ENCODE data around the gene COL1A2. TPM values are rescaled to one million over a fixed set of nuclear protein-coding genes. Genes with fewer than 3 reads are reported as not detected.

Gene COL1A2
- total RNA-seq, 1 donor from 2014 or later, result 110 TPM

DNA sequence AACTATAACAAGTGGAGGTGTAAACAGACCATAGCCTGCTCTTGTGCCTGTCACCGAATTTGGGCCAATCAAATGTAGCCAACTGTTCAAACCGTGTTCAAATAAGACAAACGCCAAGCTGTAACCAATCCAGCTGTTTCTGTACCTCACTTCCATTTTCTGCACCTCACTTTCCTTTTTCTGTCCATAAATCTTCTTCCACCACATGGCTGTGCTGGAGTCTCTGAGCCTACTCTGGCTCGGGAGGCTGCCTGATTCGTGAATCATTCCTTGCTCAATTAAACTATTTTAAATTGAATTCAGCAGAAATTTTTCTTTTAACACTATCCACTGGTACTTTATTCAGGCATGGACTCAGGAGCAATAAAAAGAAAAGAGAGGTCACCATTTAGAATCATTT lies 29.9 kb upstream of the COL1A2 start:
- Mint-ChIP-seq H3K4me1 (peaks cover 20% of the 10 kb centered on the region), H3K9me3 (peaks cover 14% of the 10 kb centered on the region), H3K36me3 (ENCODE audit: low read depth) (peaks cover 3% of the 10 kb centered on the region), H3K27ac (ENCODE audit: unreplicated experiment) (no peak overlapping the region), H3K4me3 (no peak overlapping the region), H3K27me3 (ENCODE audit: low read depth) (no peaks in the 10 kb centered on the region)
- TF ChIP-seq, protein P1, sequence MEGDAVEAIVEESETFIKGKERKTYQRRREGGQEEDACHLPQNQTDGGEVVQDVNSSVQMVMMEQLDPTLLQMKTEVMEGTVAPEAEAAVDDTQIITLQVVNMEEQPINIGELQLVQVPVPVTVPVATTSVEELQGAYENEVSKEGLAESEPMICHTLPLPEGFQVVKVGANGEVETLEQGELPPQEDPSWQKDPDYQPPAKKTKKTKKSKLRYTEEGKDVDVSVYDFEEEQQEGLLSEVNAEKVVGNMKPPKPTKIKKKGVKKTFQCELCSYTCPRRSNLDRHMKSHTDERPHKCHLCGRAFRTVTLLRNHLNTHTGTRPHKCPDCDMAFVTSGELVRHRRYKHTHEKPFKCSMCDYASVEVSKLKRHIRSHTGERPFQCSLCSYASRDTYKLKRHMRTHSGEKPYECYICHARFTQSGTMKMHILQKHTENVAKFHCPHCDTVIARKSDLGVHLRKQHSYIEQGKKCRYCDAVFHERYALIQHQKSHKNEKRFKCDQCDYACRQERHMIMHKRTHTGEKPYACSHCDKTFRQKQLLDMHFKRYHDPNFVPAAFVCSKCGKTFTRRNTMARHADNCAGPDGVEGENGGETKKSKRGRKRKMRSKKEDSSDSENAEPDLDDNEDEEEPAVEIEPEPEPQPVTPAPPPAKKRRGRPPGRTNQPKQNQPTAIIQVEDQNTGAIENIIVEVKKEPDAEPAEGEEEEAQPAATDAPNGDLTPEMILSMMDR (conservative IDR thresholded peaks at IDR 0.05), result no peak
- DNase-seq (ENCODE audit: low read depth, low spot score), result no peak

DNA sequence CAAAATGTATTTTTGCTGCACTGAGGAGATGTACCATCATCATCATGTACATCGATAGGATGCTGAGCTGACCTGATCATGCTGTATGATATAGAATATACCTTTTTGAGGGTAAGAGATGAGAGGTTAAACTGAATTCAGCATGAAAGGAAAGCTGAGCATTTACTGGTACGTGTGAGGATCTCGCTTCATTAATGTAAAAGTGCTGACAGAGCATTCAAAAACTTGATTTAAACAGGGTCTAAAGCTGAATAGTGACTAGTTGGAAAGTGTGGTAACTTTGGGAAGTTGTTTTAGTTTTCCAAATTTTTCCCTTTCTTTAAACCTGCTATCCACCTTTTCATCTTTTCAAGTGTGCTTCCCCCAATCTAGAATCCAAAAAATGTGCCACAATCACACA lies 28.5 kb upstream of the COL1A2 start:
- Mint-ChIP-seq H3K36me3 (ENCODE audit: low read depth) (peaks cover 3% of the 10 kb centered on the region), H3K27me3 (ENCODE audit: low read depth) (no peaks in the 10 kb centered on the region), H3K4me3 (no peak overlapping the region), H3K4me1 (peaks cover 20% of the 10 kb centered on the region), H3K9me3 (peaks cover 11% of the 10 kb centered on the region), H3K27ac (ENCODE audit: unreplicated experiment) (no peak overlapping the region)
- TF ChIP-seq, protein P1 (conservative IDR thresholded peaks at IDR 0.05), result no peak
- no peak for DNase-seq (ENCODE audit: low read depth, low spot score)

DNA sequence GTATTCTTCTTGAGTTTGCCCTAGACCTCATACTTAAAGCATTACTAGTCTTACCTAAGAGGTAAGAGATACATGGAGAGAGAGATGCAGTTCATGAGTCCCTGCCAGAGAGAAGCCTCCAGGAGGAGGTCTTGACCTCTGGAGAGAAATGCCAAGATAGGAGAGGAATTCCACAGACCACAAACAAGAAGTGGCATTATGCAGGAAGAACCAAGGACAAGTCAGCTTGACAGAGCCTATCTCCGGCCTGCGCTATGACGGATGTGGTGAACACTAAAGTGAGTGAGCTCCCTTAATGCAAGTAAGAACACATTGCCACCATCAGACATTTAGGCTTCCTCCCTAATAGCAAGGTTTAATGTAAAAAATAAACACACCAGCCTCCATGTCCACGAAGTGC lies 27.9 kb upstream of the COL1A2 start:
- H3K9me3 Mint-ChIP-seq, result peaks cover 11% of the 10 kb centered on the region
- H3K36me3 Mint-ChIP-seq (ENCODE audit: low read depth), result peaks cover 3% of the 10 kb centered on the region
- H3K4me1 Mint-ChIP-seq, result peaks cover 24% of the 10 kb centered on the region
- no peak overlapping the region for H3K27ac Mint-ChIP-seq (ENCODE audit: unreplicated experiment)
- no peaks in the 10 kb centered on the region for H3K27me3 Mint-ChIP-seq (ENCODE audit: low read depth)
- no peak for DNase-seq (ENCODE audit: low read depth, low spot score)
- H3K4me3 Mint-ChIP-seq, result no peak overlapping the region
- TF ChIP-seq, protein P1 (conservative IDR thresholded peaks at IDR 0.05), result no peak

DNA sequence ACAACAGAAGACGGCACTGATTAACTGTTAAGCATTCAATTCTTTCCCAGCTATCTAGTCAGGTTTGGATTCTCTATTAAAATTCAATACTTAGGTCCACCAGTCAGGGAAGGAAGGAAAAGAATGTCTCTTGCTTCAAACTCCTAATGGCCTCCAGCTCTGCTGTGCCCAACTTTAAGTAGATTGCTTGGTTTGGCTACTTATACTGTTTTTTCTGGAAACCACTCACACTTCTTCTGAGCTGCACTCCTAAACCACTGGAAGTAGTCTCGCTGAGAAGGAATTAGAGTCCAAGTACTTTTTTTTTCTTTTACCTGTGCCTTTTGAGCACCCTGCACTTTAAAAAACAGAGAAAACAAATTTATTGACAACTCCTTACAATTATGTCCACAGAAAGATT lies 26.7 kb upstream of the COL1A2 start:
- Mint-ChIP-seq H3K4me3 (no peak overlapping the region), H3K4me1 (peaks cover 25% of the 10 kb centered on the region), H3K36me3 (ENCODE audit: low read depth) (no peaks in the 10 kb centered on the region), H3K27me3 (ENCODE audit: low read depth) (no peaks in the 10 kb centered on the region), H3K27ac (ENCODE audit: unreplicated experiment) (no peak overlapping the region), H3K9me3 (peaks cover 12% of the 10 kb centered on the region)
- no peak for DNase-seq (ENCODE audit: low read depth, low spot score)
- TF ChIP-seq, protein P1 (conservative IDR thresholded peaks at IDR 0.05), result no peak

DNA sequence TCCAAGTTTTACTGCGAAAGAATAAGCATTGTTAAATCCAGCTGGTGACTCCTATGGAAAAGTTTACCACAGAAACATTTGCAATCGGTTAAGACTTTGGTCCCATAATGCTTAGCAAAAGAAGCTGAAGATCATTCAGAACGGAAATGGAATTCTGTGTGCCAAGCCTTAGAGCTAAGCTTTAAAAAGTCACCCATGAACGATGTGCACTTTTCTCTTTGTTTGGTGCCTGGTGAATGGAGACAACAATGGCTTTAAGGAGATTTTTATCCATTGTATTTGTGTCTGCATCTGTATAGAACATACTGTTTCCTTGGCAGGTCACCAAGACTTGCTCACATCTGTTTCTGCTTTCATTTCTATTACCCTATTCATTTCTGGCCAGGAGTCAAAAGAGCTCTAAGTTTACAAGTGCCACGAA lies 26.3 kb upstream of the COL1A2 start:
- TF ChIP-seq, protein P1 (conservative IDR thresholded peaks at IDR 0.05), result no peak
- no peak overlapping the region for H3K4me3 Mint-ChIP-seq
- H3K4me1 Mint-ChIP-seq, result peaks cover 25% of the 10 kb centered on the region
- H3K27ac Mint-ChIP-seq (ENCODE audit: unreplicated experiment), result no peak overlapping the region
- no peaks in the 10 kb centered on the region for H3K36me3 Mint-ChIP-seq (ENCODE audit: low read depth)
- H3K27me3 Mint-ChIP-seq (ENCODE audit: low read depth), result no peaks in the 10 kb centered on the region
- H3K9me3 Mint-ChIP-seq, result peaks cover 8% of the 10 kb centered on the region
- no peak for DNase-seq (ENCODE audit: low read depth, low spot score)

DNA sequence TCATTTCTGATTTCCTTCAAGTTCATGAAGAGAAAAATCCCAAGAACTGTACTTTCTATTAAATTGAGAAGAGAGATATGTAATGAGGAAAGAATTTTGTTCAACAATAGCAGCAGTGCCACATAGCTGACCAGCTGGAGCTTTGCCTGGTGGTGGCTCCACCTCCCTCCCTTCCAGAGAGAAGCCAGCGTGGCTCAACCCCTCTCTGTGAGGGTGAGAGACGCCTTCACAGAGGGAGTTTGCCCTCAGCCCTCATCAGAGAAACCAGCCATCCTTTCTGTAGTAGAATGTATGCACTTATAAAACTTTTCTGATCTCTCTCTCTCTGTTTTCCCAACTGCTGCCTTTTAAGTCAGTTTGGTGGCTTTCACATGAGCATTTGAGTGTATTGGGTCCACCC lies 20.5 kb upstream of the COL1A2 start:
- DNase-seq (ENCODE audit: low read depth, low spot score), result no peak
- no peaks in the 10 kb centered on the region for H3K36me3 Mint-ChIP-seq (ENCODE audit: low read depth)
- TF ChIP-seq, protein P1 (conservative IDR thresholded peaks at IDR 0.05), result no peak
- peak overlapping the region; percentile 14 for H3K4me3 Mint-ChIP-seq
- no peaks in the 10 kb centered on the region for H3K27me3 Mint-ChIP-seq (ENCODE audit: low read depth)
- peak overlapping the region; percentile 57 for H3K27ac Mint-ChIP-seq (ENCODE audit: unreplicated experiment)
- H3K4me1 Mint-ChIP-seq, result peaks cover 29% of the 10 kb centered on the region
- peaks cover 11% of the 10 kb centered on the region for H3K9me3 Mint-ChIP-seq
